ENCODE measurements around the gene MYO1F.
A peak's percentile ranks its signal among the peaks of the same experiment; 100 is the strongest.
"Not testable (repeated sequence)": the region's sequence is repeated elsewhere in the genome, so short reads cannot be mapped to it uniquely, and the experiment has no call there.

Gene MYO1F

GRCh38 chr19:8577247-8577646 is at the start of gene MYO1F:
Gene MYO1F, minus strand, starts transcription at chr19:8577442. Its CDS starts 133 bp downstream, at chr19:8577309.
- no peaks in the 10 kb centered on the region for H3K36me3 ChIP-seq (ENCODE audit: insufficient read depth, low read length)
- H3K79me2 ChIP-seq (ENCODE audit: insufficient read depth, low read length) = no peaks in the 10 kb centered on the region
- H4K20me1 ChIP-seq (ENCODE audit: insufficient read depth, low read length) = no peaks in the 10 kb centered on the region
- no peak within 1 kb of the TSS for H2AFZ ChIP-seq (ENCODE audit: low read length)
- no peak within 1 kb of the TSS for H3K4me2 ChIP-seq (ENCODE audit: low read length)
- H3K4me1 ChIP-seq (ENCODE audit: insufficient read depth, low read length, severe bottlenecking) = no peaks in the 10 kb centered on the region
- H3K9ac ChIP-seq (ENCODE audit: low read length) = no peak within 1 kb of the TSS
- H3K27me3 ChIP-seq (ENCODE audit: insufficient read depth, low read length) = peaks cover 4% of the 10 kb centered on the region; the same call in 1 of the 2 replicates
- no peaks in the 10 kb centered on the region for H3F3A ChIP-seq (ENCODE audit: insufficient read depth, low read length)
- H3K27ac ChIP-seq (ENCODE audit: low read depth, low read length, poor library complexity, severe bottlenecking) = no peak within 1 kb of the TSS
- H3K9me3 ChIP-seq (ENCODE audit: low read length) = no peaks in the 10 kb centered on the region
- no peak within 1 kb of the TSS for H3K4me3 ChIP-seq (ENCODE audit: low read depth, low read length, poor library complexity, severe bottlenecking)
- H3K9me2 ChIP-seq (ENCODE audit: low read depth, low read length) = no peaks in the 10 kb centered on the region
- TF ChIP-seq CTCF (IDR thresholded peaks at IDR 0.05; ENCODE audit: low read length) = no peak
- no peak for TF ChIP-seq EZH2 (IDR thresholded peaks at IDR 0.05; ENCODE audit: borderline replicate concordance, low read length)

- Histone ChIP-seq H3K79me2 (ENCODE audit: insufficient read depth, low read length) (no peaks in the 10 kb centered on the region), H3K36me3 (ENCODE audit: insufficient read depth, low read length) (no peaks in the 10 kb centered on the region), H3K4me3 (ENCODE audit: low read depth, low read length, poor library complexity, severe bottlenecking) (no peak overlapping the region), H3K27me3 (ENCODE audit: insufficient read depth, low read length) (0 out of 2 replicates have a peak, but pooled peaks cover 3% of the 10 kb centered on the region), H4K20me1 (ENCODE audit: insufficient read depth, low read length) (no peaks in the 10 kb centered on the region), H3K9me3 (ENCODE audit: low read length) (no peaks in the 10 kb centered on the region), H3K27ac (ENCODE audit: low read depth, low read length, poor library complexity, severe bottlenecking) (no peak overlapping the region), H3F3A (ENCODE audit: insufficient read depth, low read length) (no peaks in the 10 kb centered on the region), H2AFZ (ENCODE audit: low read length) (no peak overlapping the region), H3K4me2 (ENCODE audit: low read length) (no peak overlapping the region), H3K9me2 (ENCODE audit: low read depth, low read length) (no peaks in the 10 kb centered on the region), H3K4me1 (ENCODE audit: insufficient read depth, low read length, severe bottlenecking) (no peaks in the 10 kb centered on the region), H3K9ac (ENCODE audit: low read length) (no peak overlapping the region)
- TF ChIP-seq CTCF (IDR thresholded peaks at IDR 0.05; ENCODE audit: low read length) (no peak), EZH2 (IDR thresholded peaks at IDR 0.05; ENCODE audit: borderline replicate concordance, low read length) (no peak)
These were observed 49.6 kb upstream of the MYO1F start for GRCh38 chr19:8626842-8627241.

- H3K9me3 ChIP-seq (ENCODE audit: low read length); H3K9ac ChIP-seq (ENCODE audit: low read length): not testable (repeated sequence)
- TF ChIP-seq CTCF (IDR thresholded peaks at IDR 0.05; ENCODE audit: low read length) = peak; percentile 16; the same call in 1 of the 2 replicates
These were observed 45.6 kb upstream of the MYO1F start for GRCh38 chr19:8622886-8623285.

More at GRCh38 chr19:8622886-8623285, 45.6 kb upstream of the MYO1F start:
- H3K79me2 ChIP-seq (ENCODE audit: insufficient read depth, low read length); H3K4me3 ChIP-seq (ENCODE audit: low read depth, low read length, poor library complexity, severe bottlenecking); H3F3A ChIP-seq (ENCODE audit: insufficient read depth, low read length); H3K4me2 ChIP-seq (ENCODE audit: low read length); H3K4me1 ChIP-seq (ENCODE audit: insufficient read depth, low read length, severe bottlenecking); H3K36me3 ChIP-seq (ENCODE audit: insufficient read depth, low read length); H3K9me2 ChIP-seq (ENCODE audit: low read depth, low read length); H2AFZ ChIP-seq (ENCODE audit: low read length); H3K27me3 ChIP-seq (ENCODE audit: insufficient read depth, low read length); H3K27ac ChIP-seq (ENCODE audit: low read depth, low read length, poor library complexity, severe bottlenecking); H4K20me1 ChIP-seq (ENCODE audit: insufficient read depth, low read length): not testable (repeated sequence)

Data from OCI-LY1 (cell line).